GM12874 (cell line): ENCODE results near the gene KCNQ2.

Experiments used
- CTCF ChIP-seq: IDR thresholded peaks from 2 replicates; pipeline ENCODE4 v1.5.1; 2011; ENCODE audit warnings: low read depth, mild to moderate bottlenecking, control low read depth, low read length, moderate library complexity; ENCODE audit not compliant: insufficient read depth

KCNQ2 gene

GRCh38 chr20:63428906-63429575, 43.4 kb downstream of the KCNQ2 start:
- TF ChIP-seq CTCF: no peak

- no peak for TF ChIP-seq CTCF
Observed at GRCh38 chr20:63427724-63428330, 44.6 kb downstream of the KCNQ2 start.

GRCh38 chr20:63427206-63427605, 45.2 kb downstream of the KCNQ2 start:
- TF ChIP-seq CTCF: no peak

GRCh38 chr20:63425846-63426485, 46.5 kb downstream of the KCNQ2 start:
- TF ChIP-seq CTCF: no peak

GRCh38 chr20:63424613-63425012, 47.8 kb downstream of the KCNQ2 start:
- no peak for TF ChIP-seq CTCF

GRCh38 chr20:63423751-63424150, 48.7 kb downstream of the KCNQ2 start:
- TF ChIP-seq CTCF: no peak

GRCh38 chr20:63422653-63423052, 49.8 kb downstream of the KCNQ2 start:
- TF ChIP-seq CTCF: no peak
